HG02798 (cell line): ENCODE data around the gene SLC10A7.
A peak's percentile ranks its signal among the peaks of the same experiment; 100 is the strongest.

Experiments
- ATAC-seq: cut with Tn5 transposase; IDR thresholded peaks from one replicate; pipeline ENCODE4 v1.9.1; 2021; ENCODE audit warnings: mild to moderate bottlenecking; ENCODE audit not compliant: unreplicated experiment, poor library complexity

SLC10A7 gene

DNA sequence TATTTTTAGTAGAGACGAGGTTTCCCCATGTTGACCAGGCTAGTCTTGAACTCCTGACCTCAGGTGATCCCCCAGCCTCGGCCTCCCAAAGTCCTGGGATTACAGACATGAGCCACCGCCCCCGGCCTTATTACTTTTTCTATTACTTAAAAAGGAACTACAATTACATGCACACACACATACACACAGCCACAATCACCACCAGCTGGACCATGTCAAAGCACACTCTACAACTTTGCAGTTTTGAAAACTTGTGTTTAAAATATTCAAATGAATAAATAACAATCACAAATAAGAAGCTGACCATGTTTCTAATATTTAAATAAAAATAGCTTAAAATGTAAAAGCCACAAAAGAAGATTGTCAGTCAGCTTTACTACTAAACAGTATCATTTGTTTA lies 23.4 kb downstream of the SLC10A7 start:
- ATAC-seq = no peak

DNA sequence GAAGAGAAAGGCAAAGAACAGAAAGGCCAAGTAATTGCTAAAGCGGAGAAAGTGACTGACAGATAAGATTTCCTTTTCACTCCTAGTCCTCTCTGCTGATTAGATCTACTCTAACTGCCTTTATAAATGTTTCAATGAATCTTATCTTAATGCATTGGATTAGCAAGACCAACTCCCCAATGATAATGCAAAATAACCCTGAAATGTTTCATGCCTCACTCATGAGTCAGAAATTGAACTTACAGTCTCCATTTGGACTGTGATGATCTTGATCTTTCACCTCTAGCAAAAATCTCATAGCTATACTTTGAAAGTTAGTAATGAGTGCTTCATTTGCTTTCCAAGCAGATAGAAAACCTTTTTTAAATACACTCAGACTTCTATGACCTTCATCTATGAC lies 26.5 kb downstream of the SLC10A7 start:
- no peak for ATAC-seq

DNA sequence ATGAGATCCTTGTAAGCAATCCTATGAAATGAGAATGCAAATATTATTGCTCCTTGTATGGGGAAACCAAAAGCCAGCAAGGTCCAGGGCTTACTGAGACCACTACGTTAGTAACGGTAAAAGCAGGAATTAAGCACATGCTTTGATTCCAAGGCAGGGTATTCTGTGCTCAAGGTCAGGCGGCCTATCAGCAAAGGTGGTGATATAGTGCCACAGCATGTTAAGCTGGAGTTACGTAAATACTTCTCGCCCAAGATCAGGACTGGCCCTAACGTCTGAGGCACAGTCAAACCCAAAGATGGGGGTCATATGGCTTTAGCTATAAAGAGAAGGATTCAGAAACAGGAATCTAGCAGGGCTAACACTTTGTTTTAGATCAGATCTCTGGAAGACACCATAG lies 27.6 kb downstream of the SLC10A7 start:
- no peak for ATAC-seq

DNA sequence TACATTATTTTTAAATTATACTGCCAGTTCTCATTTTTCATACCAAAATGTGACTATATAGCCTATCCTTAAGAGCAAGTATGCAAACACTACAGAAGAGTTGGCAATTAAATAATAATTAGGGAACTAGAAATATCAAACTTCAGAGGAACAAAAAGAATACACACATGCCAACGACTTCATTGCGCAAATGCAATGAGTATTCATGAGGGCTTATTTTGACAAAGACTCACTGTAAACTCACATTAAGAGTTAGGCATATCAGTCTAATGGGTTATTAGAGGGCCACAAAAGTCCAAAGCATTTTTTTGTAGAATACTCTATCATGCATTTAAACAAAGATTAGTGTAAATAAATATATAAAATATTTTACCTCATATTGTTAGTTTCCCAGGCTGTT lies 31.6 kb downstream of the SLC10A7 start:
- ATAC-seq = no peak

DNA sequence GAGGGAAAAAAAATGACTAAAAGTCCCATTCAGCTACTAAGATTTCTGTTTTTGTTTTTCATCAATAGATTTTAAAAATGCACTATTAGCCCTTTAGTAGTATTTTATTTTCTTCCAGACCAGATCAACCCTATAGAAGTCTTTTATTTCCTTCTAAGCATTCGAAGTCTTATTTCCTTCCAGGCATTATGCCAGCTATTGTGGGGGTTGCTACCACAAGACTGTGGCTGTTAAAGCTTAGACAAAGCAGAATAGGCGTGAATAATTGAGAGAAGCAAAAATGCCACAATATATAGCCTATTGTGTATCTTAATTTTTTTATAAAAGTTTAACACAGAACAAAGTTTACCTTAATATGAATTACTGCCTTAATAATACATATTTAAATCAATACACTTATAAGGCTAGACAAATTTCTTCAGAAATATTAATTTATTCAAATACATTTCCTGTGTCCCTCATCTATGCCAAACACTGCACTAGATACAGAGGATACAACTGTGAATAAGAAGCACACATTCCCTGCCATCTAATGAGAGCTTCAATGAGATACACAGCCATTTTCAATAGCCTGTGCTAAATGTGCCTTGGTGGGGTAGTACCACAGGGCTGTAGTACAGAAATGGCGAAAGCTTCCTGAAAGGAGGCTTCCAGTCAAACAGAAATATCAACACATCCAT lies 33.1 kb downstream of the SLC10A7 start:
- no peak for ATAC-seq

DNA sequence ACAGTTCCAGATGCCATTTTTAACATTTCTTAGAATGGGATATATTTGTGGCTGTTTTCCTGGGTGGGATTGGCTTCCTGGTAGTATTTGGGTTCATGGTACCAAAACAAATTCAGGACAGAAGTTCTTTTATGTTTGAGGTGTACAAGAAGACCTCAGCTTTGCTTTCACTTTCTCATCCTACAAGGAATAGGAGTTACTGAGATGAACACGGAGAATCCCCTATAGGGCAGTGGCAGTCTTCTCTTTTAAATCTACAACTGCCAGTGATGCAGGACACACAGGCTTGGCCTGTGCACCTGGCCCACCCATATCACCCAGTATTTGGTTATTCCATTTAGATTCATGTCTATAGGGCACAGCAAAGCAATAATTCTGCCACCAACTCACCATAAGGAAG lies 35.2 kb downstream of the SLC10A7 start:
- ATAC-seq = peak; percentile 88

DNA sequence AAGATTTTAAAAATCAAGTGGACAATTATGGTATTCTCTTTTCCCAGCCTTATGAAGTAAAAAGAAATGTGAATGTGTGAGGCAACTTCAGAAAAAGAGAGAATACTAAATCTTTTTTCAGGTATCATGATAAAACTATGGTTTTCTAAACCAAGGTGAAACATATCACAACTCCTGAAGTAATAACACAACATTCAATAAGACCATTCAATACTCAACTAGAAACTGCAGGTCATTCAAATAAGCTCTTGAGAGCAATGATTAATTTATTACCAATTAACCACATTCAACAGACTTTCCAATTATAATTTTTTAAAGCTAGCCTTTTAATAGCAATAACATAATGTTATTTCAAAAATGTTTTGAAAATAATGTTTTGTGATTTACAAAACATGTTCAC lies 35.8 kb downstream of the SLC10A7 start:
- ATAC-seq = peak; percentile 38

DNA sequence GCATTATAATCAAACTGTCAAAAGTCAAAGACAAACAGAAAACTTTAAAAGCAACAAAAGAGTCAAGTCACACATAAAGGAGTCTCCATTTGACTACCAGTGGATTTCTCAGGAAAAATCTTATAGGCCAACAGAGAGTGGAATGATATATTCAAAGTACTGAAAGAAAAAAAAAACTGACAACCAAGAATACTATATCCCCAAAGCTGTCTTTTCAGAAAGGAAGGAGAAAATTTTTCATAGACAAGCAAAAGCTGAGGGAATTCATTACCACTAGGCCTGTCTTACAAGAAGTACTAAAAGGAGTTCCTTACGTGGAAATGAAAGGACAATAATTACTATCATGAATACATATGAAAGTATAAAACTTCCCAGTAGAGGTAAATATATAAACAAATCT lies 39.0 kb downstream of the SLC10A7 start:
- ATAC-seq = no peak

DNA sequence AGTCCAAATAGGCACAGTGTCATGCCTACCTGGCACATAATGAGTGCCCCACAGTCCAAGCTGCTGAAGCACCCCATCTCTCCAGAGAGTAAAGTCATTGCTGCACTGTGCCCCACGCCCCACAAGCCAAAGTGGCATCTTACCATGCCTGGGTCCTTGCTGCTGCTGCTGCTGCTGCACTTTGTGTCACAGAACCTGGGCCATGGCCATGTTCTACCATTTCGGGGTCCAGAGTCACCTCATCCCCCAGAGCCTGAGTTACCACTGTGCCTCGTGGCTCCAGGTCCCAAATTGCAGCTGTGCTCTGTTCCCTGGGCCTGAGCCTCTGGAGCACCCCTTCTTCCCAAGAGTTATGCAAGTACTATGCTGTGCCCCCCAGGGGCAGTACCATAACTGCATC lies 40.5 kb downstream of the SLC10A7 start:
- ATAC-seq = no peak

DNA sequence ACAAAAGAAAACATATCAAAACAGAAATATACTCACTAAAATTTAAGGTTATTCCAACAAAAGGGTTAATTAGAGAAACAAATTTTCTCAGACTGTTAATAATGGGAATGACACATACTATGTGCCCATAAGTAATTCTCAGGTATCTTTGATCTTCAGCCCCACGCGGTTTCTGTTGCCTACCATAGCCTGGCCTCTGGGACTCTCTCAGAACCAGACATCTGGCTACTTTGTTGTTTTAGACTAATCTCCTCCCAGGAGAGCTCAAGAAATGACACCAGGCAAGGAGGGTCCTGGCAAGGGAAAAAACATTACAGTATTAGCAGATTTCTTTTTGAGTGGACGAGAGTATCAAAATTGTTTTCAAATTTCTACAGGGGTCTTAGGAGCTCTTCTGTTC lies 43.7 kb downstream of the SLC10A7 start:
- peak; percentile 53 for ATAC-seq

DNA sequence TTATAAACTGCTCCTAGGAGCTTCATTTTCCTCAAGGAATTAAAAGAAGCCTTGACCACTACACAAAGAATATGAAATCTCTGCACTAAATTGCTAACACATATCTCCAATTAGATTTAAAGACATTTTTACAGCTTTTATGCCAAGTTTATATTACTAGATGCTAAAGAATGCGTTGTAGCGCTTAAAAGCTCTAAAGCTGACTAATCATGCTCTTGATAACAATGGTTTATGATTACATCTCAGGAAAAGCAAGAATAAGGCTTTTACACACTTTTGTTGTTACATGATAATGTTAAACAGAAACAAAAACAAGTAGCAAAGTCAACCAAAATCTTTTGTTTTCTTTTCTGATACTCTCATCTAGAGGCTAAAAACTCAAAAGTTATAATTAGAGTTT lies 44.7 kb downstream of the SLC10A7 start:
- ATAC-seq = no peak

DNA sequence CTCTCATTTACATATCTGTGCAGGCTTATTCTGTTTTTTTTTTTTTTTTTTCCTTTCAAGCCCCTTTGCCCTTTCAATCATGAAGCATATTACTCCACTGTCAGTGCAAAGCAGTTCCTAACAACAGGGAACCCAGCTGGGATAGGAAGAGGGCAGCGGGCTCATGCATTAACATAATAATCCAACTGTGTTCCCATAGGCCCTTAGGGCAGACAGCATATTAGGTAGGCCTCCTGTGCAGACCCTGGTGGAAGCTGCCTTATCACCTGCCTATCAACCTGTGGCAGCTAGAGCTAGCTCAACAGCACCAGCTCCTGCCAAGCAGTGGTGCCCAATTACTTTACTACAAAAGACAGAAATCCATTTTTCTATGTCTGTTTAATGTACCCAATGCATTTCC lies 49.3 kb downstream of the SLC10A7 start:
- no peak for ATAC-seq

DNA sequence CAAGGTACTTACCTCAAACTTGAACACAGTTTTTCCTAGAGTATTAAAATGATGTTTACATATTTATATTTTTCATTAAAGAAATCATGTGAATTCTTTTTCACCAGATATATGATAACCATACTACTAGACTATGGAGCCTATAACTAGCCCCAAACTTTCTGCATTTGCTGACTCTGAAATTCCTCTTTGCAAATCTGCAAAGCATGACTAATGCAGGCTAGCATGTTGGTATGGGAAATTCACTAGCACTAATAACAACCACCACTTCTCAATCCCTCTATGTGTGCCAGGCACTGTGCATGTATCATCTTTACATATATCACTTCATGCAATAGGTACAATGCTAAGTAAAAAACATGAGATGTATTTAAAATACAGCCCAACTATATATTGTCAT lies 51.1 kb downstream of the SLC10A7 start:
- no peak for ATAC-seq

DNA sequence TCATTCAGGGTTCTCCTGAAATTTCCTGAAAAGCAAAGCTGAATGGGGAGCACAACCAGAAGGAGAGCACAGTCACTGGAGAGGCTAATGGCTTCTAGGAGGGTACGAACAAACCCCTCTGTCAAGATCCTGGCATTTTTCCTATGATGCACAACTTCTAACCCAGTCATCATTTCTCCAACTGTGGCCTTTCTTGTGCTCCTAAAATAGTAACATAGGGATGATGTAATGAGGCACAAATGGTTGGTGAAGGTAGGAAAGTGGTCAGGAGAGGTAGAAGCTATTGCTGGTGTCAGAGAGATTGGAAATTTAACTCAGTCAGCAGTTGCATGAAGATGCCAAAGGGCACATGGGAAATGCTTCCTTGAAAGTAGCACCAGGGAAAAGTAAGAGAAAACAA lies 52.7 kb downstream of the SLC10A7 start:
- ATAC-seq = no peak

DNA sequence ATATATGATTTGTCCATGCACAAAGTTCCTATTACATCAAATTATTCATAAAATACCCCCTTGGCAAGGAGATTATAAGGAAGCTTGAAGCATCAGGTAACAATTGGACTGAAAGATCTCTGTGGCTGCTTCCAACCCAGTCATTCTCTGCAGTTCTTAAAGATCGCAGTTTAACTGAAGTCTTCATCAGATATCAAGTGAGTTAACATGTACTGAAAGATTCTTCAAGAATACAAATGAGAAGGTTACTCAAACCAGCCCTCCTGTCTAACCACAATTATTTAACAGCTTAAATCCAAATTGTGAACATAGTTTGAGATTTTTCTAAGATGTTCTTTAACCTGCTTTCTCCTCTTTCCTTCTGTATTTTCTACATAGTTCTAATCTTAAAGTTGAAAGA lies 56.1 kb downstream of the SLC10A7 start:
- ATAC-seq = no peak

DNA sequence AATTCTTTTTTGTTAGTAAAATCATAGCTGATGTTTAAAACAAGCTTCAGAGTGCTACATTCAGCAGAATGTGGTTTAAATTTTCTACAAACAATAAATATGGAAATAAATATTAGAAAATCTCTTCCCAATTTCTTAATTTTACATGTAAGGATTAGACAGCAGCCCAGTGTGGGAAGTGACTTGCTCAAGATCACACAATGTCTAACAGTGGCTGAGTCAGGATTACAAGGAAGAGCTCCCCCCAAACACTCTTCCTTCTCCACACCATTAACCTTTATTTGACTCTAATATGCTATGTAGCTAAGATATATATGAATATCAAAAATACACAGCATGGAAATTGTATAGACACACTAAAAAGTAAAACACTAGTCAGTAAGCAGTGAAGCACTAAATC lies 59.5 kb downstream of the SLC10A7 start:
- no peak for ATAC-seq

DNA sequence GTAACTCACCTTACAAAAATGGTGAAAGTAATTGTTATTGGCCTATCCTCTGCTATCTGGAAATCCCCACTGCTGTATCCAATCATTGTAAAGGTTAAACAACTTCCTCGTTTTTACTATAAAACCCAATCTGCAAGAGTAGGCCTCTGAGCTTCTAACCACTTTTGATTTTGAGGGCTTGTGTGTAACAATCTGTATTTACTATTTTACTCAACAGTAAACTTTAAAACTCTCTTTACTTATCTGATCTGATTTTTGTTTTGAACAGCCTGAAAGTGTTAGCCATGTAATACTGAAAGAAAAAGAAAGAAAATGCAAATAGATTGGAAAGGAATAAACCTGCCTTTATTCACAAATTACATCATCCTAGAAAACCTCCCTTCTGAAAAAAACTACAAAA lies 63.1 kb downstream of the SLC10A7 start:
- peak; percentile 93 for ATAC-seq

DNA sequence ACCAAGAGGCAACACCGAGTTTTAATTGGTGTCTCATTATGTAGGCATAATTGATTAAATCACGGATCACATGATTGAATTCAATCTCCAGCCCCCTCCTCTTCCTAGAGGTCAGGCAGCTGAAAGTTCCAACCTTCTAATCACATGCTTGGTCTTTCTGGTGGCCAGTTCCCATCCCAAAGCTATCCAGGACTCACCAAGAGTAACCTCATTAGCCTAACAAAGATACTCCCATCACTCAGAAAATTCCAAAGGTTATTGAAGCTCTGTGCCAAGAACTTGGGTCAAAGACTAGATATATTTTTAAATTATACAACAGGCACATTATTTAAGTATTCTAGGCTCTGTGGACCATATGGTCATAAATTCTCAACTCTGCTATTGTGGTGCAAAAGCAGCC lies 65.1 kb downstream of the SLC10A7 start:
- ATAC-seq = no peak

DNA sequence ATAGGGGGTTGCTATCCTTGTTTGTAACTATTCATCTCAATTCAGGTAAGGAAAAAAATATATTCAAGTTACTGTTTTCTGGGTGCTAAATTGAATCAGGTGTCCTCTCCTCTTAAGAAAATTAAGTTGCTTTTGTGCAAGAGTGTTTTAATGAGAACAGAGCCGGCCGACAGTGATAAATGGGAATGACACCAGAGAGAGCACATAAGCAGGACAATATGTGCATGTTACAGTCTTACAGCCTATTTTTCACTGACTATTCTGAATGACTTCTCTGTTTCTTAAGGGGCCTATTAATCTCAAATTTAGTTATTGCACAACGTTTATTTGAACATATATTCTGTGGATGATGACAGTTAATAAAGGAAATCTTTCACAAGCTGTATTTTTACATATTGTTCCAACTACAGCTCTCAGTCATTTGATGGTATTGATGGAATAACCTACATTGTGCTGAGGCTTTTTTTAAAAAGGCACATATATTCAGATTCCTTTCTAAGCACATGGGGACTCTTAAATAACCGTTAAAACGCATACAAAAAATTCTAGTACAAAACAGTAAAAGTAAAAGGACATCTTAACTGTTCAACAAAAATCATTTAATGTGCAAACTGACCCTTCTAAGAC lies 68.4 kb downstream of the SLC10A7 start:
- no peak for ATAC-seq

DNA sequence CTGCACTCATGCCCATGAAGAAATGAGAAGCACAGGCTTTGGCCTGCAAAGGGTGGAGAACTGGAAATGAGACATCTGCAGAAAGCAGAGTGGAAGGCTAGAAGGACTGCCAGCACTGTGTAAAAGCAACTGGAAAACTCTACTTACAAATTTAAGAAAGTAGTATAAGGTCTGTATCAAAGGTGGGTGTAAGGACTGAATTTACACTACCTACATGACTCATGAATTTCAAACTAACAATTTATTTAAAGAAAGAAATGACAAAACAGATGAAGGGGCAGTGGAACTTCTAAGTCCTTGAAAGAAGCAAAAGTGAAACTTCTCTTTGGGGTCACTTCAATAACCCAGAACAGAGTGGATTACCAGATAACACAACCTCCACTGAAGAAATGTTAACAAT lies 71.2 kb downstream of the SLC10A7 start:
- peak; percentile 89 for ATAC-seq

DNA sequence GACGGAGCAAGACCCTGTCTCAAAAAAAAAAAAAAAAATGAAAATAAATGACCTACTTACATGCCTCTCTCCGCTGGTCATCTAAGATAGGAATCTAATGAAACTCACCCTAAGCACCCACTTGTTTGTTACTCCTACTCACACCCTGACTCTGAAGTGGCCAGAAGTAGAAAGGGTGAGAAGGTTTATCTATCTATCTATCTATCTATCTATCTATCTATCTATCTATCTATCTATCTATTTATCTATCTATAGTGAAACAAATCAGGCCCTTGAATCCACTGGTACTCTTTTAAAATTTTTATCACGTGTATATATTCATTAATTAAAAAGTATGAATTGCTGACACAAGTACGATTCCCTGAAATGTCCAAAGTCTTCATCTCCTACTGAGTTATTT lies 75.2 kb downstream of the SLC10A7 start:
- no peak for ATAC-seq
